HCT116 (cell line): ENCODE measurements around the gene EMB.

Experiments used
- ELF1 ChIP-seq: IDR thresholded peaks from 2 replicates; pipeline ENCODE4 v1.6.1; 2012; ENCODE audit warnings: low read depth, borderline replicate concordance
- EZH2 ChIP-seq: fragments of 200-600 bp; sonication (generic); IDR thresholded peaks from 2 replicates; pipeline ENCODE4 v1.6.1; 2017; ENCODE audit warnings: antibody characterized with exemption, mixed run types
- FOSL1 ChIP-seq: IDR thresholded peaks from 2 replicates; pipeline ENCODE4 v1.6.1; 2012; ENCODE audit warnings: low read depth
- JUND ChIP-seq: IDR thresholded peaks from 2 replicates; pipeline ENCODE4 v1.6.1; 2012
- POLR2A ChIP-seq: IDR thresholded peaks from 2 replicates; pipeline ENCODE4 v1.7.0; 2011; ENCODE audit warnings: borderline replicate concordance; ENCODE audit not compliant: insufficient read depth, insufficient read length; ENCODE audit errors: extremely low read depth
- POLR2AphosphoS5 ChIP-seq: IDR thresholded peaks from 2 replicates; pipeline ENCODE4 v1.6.1; 2011; ENCODE audit warnings: mild to moderate bottlenecking, low read depth, low read length, moderate library complexity
- RAD21 ChIP-seq: IDR thresholded peaks from 2 replicates; pipeline ENCODE4 v1.6.1; 2012; ENCODE audit warnings: low read depth, mild to moderate bottlenecking
- YY1 ChIP-seq: IDR thresholded peaks from 2 replicates; pipeline ENCODE4 v1.6.1; 2011; ENCODE audit warnings: low read length, low read depth, moderate library complexity, mild to moderate bottlenecking; ENCODE audit not compliant: insufficient replicate concordance; ENCODE audit errors: extremely low read depth
- ZFX ChIP-seq: fragments of 450-650 bp; IDR thresholded peaks from 2 replicates; pipeline ENCODE4 v1.6.1; 2017
- ZNF274 ChIP-seq: fragments of 200-500 bp; sonication (Bioruptor generic); IDR thresholded peaks from 2 replicates; pipeline ENCODE4 v1.6.1; 2014; ENCODE audit warnings: mild to moderate bottlenecking, low read depth, low read length, inconsistent platforms
- TF ChIP-seq, protein P1 (sequence below), 3 experiments: fragments of 200-600 bp in 1 of 3; sonication (generic) in 1 of 3; IDR thresholded peaks in 2 of 3; conservative IDR thresholded peaks in 1 of 3; 2 replicates each; pipeline ENCODE4 v1.5.1; 2012 to 2017; ENCODE audit warnings: low read depth in 2 of 3, low read length in 2 of 3, antibody characterized with exemption in 1 of 3, borderline replicate concordance in 1 of 3, control low read depth in 1 of 3, mild to moderate bottlenecking in 1 of 3, mixed read lengths in 1 of 3, mixed run types in 1 of 3, moderate library complexity in 1 of 3; ENCODE audit not compliant: insufficient read depth in 1 of 3

DNA sequence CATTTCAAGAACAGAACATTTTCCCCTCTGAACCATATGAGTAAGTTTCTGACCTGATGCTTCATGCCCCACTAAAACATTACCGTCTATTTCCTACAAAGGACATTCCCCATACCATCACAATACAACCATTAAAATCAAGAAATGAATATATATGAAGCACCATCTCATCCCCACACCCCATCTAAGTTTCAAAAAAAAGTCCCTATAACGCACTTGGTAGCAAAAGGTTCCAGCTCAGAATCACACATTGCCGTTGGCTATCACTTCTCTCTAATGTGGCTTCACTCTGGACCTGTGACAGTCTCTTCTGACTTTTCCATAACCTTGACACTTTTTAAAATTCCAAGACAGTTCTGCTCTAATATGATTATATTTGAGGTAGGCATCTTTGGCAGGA is 5.9 kb downstream of the EMB start:
- TF ChIP-seq, protein P1, sequence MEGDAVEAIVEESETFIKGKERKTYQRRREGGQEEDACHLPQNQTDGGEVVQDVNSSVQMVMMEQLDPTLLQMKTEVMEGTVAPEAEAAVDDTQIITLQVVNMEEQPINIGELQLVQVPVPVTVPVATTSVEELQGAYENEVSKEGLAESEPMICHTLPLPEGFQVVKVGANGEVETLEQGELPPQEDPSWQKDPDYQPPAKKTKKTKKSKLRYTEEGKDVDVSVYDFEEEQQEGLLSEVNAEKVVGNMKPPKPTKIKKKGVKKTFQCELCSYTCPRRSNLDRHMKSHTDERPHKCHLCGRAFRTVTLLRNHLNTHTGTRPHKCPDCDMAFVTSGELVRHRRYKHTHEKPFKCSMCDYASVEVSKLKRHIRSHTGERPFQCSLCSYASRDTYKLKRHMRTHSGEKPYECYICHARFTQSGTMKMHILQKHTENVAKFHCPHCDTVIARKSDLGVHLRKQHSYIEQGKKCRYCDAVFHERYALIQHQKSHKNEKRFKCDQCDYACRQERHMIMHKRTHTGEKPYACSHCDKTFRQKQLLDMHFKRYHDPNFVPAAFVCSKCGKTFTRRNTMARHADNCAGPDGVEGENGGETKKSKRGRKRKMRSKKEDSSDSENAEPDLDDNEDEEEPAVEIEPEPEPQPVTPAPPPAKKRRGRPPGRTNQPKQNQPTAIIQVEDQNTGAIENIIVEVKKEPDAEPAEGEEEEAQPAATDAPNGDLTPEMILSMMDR (IDR thresholded peaks at IDR 0.05 in 2 of 3, conservative IDR thresholded peaks at IDR 0.05 in 1 of 3; ENCODE audit: borderline replicate concordance in 1 of 3, insufficient read depth in 1 of 3, low read depth in 2 of 3, low read length in 2 of 3), result no peak
- TF ChIP-seq EZH2 (no peak), JUND (no peak), YY1 (no peak), POLR2A (no peak), ZFX (no peak), FOSL1 (no peak), ZNF274 (no peak), RAD21 (no peak), POLR2AphosphoS5 (no peak), ELF1 (no peak)
